GM21619 (cell line): ENCODE data around the gene EDC4.

Experiments
- ATAC-seq: cut with Tn5 transposase; IDR thresholded peaks from one replicate; pipeline ENCODE4 v1.9.1; 2021; ENCODE audit not compliant: unreplicated experiment

Gene EDC4

GRCh38 chr16:67927131-67927941 is 54.5 kb downstream of the EDC4 start:
- no peak for ATAC-seq

- no peak for ATAC-seq
Measured at GRCh38 chr16:67928147-67928546, 55.3 kb downstream of the EDC4 start.

GRCh38 chr16:67928561-67929364 is 55.9 kb downstream of the EDC4 start:
- peak; percentile 52 for ATAC-seq

GRCh38 chr16:67930191-67930590 is 57.3 kb downstream of the EDC4 start:
- no peak for ATAC-seq

- no peak for ATAC-seq
Measured at GRCh38 chr16:67930678-67931211, 57.9 kb downstream of the EDC4 start.
